Fibroblast of lung (primary cell): ENCODE measurements around the gene TGFB3.

Experiments
- CTCF ChIP-seq, 2 donors: IDR thresholded peaks in 1 of 2; conservative IDR thresholded peaks in 1 of 2; 1 replicate in 1 of 2; 2 replicates in 1 of 2; pipeline ENCODE4 v1.5.1; 2011 to 2012; ENCODE audit warnings: low read length in 2 of 2, control low read depth in 1 of 2, inconsistent platforms in 1 of 2, low read depth in 1 of 2, mild to moderate bottlenecking in 1 of 2
- EZH2 ChIP-seq: IDR thresholded peaks from 2 replicates; pipeline ENCODE4 v1.5.1; 2012; ENCODE audit warnings: low read length, control low read depth, mild to moderate bottlenecking; ENCODE audit errors: missing control alignments

- no peak for TF ChIP-seq CTCF (conservative IDR thresholded peaks at IDR 0.05 in 1 of 2, IDR thresholded peaks at IDR 0.05 in 1 of 2; ENCODE audit: low read depth in 1 of 2, low read length in 2 of 2)
- TF ChIP-seq EZH2 = no peak
Measured at GRCh38 chr14:76015191-76015590, 33.4 kb upstream of the TGFB3 start.
